GM12873 (cell line): ENCODE data around the gene XRRA1.

Source experiments
- TF ChIP-seq, protein P1 (sequence below): IDR thresholded peaks from 2 replicates; pipeline ENCODE4 v1.5.1; 2012; ENCODE audit warnings: low read depth, mild to moderate bottlenecking, moderate library complexity, low read length, control low read depth; ENCODE audit not compliant: insufficient read depth; ENCODE audit errors: missing control alignments

The XRRA1 gene

DNA sequence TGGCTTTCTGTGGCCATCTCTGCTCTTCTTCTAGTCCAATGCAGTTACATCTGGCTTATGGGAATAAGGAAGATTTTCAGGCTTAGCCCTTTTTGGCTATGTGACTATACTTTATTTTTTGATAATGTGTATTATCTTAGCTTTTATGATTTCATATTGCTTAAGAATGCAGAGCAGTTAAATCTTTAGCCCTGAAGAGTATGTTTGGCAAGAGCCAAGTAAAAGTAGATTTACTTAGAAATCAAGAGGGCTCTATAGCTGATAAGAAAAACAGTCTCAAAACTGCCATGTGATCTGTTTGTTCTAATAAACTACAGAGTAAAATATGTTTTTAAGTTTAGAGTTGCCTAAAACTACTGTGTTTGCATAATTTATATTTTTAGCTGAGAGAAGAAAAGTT is 139.1 kb downstream of the XRRA1 start:
- TF ChIP-seq, protein P1, sequence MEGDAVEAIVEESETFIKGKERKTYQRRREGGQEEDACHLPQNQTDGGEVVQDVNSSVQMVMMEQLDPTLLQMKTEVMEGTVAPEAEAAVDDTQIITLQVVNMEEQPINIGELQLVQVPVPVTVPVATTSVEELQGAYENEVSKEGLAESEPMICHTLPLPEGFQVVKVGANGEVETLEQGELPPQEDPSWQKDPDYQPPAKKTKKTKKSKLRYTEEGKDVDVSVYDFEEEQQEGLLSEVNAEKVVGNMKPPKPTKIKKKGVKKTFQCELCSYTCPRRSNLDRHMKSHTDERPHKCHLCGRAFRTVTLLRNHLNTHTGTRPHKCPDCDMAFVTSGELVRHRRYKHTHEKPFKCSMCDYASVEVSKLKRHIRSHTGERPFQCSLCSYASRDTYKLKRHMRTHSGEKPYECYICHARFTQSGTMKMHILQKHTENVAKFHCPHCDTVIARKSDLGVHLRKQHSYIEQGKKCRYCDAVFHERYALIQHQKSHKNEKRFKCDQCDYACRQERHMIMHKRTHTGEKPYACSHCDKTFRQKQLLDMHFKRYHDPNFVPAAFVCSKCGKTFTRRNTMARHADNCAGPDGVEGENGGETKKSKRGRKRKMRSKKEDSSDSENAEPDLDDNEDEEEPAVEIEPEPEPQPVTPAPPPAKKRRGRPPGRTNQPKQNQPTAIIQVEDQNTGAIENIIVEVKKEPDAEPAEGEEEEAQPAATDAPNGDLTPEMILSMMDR: no peak

DNA sequence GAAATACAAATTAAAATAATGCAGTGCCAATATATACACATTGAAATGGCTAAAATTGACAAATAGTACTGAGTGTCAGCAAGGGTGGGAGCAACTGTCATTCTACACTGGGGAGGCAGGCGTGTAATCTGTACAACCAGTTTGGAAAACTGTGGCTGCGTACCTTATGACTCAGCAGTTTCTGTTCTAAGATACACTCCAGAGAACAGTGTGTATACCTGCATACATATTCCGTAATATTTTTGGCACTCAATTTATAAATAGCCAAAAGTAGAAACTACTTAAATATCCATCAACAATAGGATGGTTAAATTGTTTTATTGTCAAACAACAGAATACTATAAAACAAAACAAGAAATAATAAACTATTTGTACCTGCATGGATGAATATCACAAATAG is 142.6 kb downstream of the XRRA1 start:
- TF ChIP-seq, protein P1: no peak

DNA sequence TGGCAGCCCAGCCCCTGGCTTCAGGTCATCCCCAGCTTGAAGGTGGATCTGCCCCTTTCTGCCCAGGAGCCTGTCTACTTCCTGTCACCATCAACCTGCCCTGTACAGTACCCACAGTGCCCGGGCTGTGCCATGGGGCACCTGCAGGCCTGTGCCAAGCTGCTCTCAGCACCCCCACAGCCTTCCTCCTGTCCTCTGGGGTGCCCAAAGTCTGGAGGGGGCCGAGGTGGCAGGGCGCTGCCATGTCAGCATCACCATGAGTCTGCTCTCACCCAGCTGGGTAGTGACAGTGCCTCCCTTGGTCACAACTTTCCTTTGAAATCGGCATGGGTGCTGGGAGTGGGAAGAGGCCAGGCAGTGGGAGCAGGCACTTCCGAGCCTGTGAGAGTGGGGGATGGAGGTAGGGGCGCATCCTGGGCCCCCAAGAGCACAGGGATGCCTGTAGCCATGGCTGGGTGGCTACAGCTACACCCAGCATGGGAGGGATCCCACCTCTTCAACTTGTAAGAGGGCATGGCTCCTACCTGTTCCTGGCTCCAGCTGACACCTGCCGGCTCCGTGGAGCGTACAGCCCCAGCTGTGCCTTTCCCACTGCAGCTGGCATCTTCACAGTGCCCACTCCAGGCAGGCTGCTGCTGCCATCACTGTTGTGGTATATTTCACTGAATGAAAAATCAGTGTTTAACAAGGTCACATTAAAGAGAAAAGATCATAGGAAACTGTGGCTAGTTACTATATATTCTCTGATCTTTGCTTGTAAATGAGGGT is 157.4 kb downstream of the XRRA1 start:
- TF ChIP-seq, protein P1: no peak
